GM04503 (cell line): Measurements from ENCODE around the gene NUCB1.
"Not testable (repeated sequence)": the region's sequence is repeated elsewhere in the genome, so short reads cannot be mapped to it uniquely, and the experiment has no call there.

Experiments
- DNase-seq: peaks from one replicate; pipeline ENCODE4 v3.0.0-alpha.2; 2012; ENCODE audit warnings: low read depth

The NUCB1 gene

GRCh38 chr19:48874303-48875135, 25.6 kb upstream of the NUCB1 start:
- no peak for DNase-seq

DNA sequence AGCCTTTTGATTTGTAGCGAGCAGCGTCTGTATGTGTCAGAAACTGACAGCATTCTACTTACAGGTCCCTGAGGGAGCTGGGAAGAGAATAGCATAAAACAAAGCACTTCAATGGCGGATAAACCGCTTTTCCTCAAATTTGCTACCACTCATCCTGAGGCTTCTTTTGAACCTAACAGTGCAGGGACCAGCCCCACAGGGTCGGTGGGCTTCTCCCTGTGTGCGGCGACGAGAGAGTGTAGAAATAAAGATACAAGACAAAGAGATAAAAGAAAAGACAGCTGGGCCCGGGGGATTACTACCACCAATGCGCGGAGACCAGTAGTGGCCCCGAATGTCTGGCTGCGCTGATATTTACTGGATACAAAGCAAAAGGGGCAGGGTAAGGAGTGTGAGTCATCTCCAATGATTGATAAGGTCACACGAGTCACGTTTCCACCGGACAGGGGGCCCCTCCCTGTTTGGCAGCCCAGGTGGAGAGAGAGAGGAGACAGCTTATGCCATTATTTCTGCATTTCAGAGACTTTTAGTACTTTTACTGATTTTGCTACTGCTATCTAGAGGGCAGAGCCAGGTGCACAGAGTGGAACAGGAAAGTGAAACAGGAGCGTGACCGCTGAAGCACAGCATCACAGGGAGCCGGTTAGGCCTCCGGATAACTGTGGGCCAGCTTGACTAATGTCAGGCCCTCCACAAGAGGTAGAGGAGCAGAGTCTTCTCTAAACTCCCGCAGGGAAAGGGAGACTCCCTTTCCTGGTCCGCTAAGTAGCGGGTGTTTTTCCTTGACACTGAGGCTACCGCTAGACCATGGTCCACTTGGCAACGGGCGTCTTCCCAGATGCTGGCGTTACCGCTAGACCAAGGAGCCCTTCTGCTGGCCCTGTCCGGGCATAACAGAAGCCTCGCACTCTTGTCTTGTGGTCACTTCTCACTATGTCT, 23.8 kb upstream of the NUCB1 start:
- not testable (repeated sequence) for DNase-seq

GRCh38 chr19:48877855-48878195, 22.3 kb upstream of the NUCB1 start:
- no peak for DNase-seq

DNA sequence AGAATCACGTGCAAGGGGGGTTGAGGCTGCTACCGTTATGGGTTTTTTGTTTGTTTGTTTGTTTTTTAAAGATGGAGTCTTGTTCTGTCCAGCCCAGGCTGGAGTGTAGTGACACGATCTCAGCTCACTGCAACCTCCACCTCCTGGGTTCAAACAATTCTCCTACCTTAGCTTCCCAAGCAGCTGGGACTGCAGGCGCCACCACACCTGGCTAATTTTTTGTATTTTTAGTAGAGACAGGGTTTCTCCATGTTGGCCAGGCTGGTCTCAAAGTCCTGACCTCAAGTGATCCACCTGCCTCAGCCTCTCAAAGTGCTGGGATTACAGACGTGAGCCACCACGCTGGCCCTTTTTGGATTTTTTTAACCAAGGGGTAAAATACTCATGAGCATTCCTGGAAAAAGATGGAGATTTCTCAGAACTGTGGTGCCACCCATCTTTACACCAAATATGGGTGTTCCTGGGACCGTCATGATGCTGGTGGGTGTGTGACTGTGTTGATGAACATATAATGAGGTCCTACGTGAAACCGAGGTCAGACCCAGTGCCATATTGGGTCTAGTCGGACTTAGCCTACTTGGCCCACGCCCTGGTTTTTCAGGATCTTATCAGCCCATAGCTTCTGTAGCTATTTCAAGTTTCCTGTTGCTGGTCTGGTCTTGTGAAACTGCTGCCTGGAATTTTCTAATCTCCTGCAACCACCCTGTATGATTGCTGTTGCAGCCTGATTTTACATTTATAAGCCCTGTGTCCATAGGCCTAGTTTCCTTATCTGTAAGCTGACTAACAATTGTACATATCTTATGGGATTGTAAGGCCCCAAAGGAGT, 21.7 kb upstream of the NUCB1 start:
- no peak for DNase-seq

- no peak for DNase-seq
These were observed 21.0 kb upstream of the NUCB1 start for GRCh38 chr19:48879025-48879637.

GRCh38 chr19:48879696-48880095, 20.4 kb upstream of the NUCB1 start:
- not testable (repeated sequence) for DNase-seq

- DNase-seq: no peak
These were observed 18.1 kb upstream of the NUCB1 start for GRCh38 chr19:48881741-48882657.

GRCh38 chr19:48883726-48884125, 16.4 kb upstream of the NUCB1 start:
- no peak for DNase-seq

DNA sequence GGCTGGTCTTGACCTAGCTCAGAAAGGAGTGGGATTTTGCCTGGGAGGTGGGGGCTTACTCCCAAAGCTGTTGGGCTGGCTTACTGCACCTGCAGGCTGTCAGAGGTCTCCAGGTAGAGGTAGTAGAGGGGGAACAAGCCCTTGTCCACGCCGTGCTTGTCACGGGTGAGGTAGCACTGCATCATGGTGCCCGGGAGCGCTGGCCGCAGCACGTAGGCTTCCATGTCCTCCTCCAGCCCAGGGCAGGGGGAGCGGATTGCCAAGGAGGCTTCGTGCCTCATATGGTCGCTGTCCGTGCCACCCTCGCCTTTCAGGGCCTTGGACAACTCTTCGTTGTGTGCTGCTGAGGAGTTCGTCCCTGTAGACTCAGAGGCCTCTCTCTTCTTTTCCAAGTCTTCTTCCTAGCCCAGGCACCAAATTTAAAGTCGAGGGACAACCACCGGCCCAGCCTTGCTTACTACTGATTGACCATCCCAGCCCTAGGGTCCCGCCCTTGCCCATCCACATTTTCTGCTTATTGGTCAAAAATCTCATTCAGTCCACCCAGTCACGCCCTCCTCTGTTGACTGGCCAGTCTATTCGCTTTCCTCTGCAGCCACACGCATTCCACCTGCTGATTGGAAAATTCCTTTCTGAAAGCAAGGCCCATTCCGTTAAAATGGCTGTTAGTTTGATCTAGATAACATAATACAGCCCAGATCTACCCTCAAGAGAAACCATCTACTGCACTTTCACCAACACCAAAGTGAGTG, 12.1 kb upstream of the NUCB1 start:
- no peak for DNase-seq

DNA sequence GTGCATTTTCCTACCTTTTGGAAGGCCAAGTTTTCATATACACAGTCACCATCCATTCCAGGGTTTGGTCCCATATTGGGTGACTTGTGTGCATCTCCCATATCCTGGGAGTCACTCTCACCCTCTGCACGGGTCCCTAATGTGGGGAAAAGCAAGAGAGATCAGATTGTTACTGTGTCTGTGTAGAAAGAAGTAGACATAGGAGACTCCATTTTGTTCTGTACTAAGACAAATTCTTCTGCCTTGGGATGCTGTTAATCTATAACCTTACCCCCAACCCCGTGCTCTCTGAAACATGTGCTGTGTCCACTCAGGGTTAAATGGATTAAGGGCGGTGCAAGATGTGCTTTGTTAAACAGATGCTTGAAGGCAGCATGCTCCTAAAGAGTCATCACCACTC, 10.6 kb upstream of the NUCB1 start:
- not testable (repeated sequence) for DNase-seq

- DNase-seq: no peak
These were observed 9.6 kb upstream of the NUCB1 start for GRCh38 chr19:48890551-48890950.

GRCh38 chr19:48895226-48895625, 4.9 kb upstream of the NUCB1 start:
- no peak for DNase-seq

GRCh38 chr19:48896191-48896720, 3.9 kb upstream of the NUCB1 start:
- DNase-seq: no peak

DNA sequence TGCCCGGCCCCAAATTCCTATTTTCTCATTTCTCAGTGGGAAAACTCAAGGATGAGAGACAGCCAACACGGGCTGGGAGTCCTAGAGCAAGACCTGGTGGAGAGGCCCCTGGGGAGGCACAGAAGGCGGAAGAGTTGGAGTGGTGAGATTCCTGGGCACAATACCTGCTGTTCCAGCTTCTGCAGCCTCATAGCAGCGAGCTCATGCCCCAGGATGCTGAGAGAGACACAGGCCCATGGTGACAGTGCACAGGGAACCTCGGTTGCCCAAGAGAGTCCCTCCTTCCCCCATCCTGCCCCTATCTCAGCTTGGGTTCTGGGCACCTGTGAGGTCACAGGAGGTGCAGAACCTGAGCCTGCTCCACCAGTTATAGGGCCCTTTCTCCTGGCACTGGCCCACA, 2.9 kb upstream of the NUCB1 start:
- no peak for DNase-seq

- DNase-seq: not testable (repeated sequence)
These were observed 744 bp upstream of the NUCB1 start for GRCh38 chr19:48899386-48899749.

- DNase-seq: no peak
These were observed 630 bp downstream of the NUCB1 start for GRCh38 chr19:48900477-48901406.

DNA sequence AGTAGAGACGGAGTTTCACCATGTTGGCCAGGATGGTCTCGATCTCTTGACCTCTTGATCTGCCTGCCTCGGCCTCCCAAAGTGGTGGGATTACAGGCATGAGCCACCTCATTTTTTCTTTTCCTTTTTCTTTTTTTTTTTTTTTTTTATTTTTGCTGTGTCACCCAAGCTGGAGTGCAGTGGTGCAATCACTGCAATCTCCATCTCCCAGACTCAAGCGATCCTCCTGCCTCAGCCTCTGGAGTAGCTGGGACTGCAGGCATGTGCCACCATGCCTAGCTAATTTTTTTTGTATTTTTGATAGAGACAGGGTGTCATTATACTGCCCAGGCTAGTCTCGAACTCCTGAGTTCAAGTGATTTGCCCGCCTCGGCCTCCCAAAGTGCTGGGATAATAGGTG, 2.2 kb downstream of the NUCB1 start:
- DNase-seq: not testable (repeated sequence)

- not testable (repeated sequence) for DNase-seq
These were observed 3.7 kb downstream of the NUCB1 start for GRCh38 chr19:48903788-48904187.

DNA sequence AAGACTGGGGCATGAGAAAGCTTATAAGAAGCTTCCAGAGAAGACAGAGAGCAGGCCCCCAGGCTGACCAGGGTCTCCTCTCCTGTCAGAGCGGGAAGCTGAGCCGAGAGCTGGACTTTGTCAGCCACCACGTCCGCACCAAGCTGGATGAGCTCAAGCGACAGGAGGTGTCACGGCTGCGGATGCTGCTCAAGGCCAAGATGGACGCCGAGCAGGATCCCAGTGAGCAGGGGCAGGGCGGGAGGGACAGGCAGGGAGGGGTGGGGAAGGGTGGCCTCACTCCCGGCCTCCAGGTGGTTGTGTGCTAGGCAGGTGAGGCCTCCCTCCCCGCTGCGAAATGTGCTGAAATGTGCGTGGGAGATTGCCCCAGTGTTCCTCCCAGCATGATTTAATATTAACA, 5.6 kb downstream of the NUCB1 start:
- no peak for DNase-seq
